Neuronal stem cell (in vitro differentiated cells): Measurements from ENCODE around the gene SND1.

Experiments used
- DNase-seq: peaks from one replicate; pipeline ENCODE4 v3.0.0-alpha.2; 2013; ENCODE audit warnings: low spot score
- H2AFZ ChIP-seq: one replicate; pipeline ENCODE4 v1.6.1; 2013; ENCODE audit warnings: mild to moderate bottlenecking, low read length, inconsistent platforms
- H2AK5ac ChIP-seq: 2 replicates; pipeline ENCODE4 v1.6.1; 2013; ENCODE audit warnings: low read depth, mild to moderate bottlenecking, inconsistent platforms, low read length, moderate library complexity, mixed read lengths
- H2BK120ac ChIP-seq: 2 replicates; pipeline ENCODE4 v1.6.1; 2013; ENCODE audit warnings: low read depth, mild to moderate bottlenecking, inconsistent platforms, low read length, moderate library complexity, mixed read lengths
- H2BK12ac ChIP-seq: one replicate; pipeline ENCODE4 v1.6.1; 2013; ENCODE audit warnings: low read length, inconsistent platforms
- H2BK15ac ChIP-seq: 2 replicates; pipeline ENCODE4 v1.6.1; 2013; ENCODE audit warnings: mild to moderate bottlenecking, low read length, inconsistent platforms, mixed read lengths
- H2BK5ac ChIP-seq: one replicate; pipeline ENCODE4 v1.6.1; 2013; ENCODE audit warnings: inconsistent platforms, mild to moderate bottlenecking, low read length, moderate library complexity
- H3K14ac ChIP-seq: one replicate; pipeline ENCODE4 v1.6.1; 2013; ENCODE audit warnings: low read length, inconsistent platforms
- H3K18ac ChIP-seq: 2 replicates; pipeline ENCODE4 v1.6.1; 2013; ENCODE audit warnings: low read length, inconsistent platforms
- H3K23ac ChIP-seq: 2 replicates; pipeline ENCODE4 v1.6.1; 2013; ENCODE audit warnings: low read depth, mild to moderate bottlenecking, mixed read lengths, low read length, inconsistent platforms; ENCODE audit not compliant: poor library complexity
- H3K27ac ChIP-seq: replicated peaks from 3 replicates; pipeline ENCODE4 v1.5.1; 2013; ENCODE audit warnings: low read length, inconsistent platforms
- H3K27me3 ChIP-seq, 3 experiments: 2 replicates each; pipeline ENCODE4 v1.6.1; 2013; ENCODE audit warnings: low read length in 3 of 3, mild to moderate bottlenecking in 2 of 3, inconsistent platforms in 1 of 3, low read depth in 1 of 3, mixed read lengths in 1 of 3, moderate library complexity in 1 of 3; ENCODE audit not compliant: control insufficient read depth in 3 of 3, insufficient read depth in 3 of 3
- H3K36me3 ChIP-seq, 2 donors: replicated peaks in 1 of 2; 2 replicates each; pipeline ENCODE4 v1.6.1; 2013; ENCODE audit warnings: low read length in 2 of 2; ENCODE audit not compliant: control insufficient read depth in 2 of 2, insufficient read depth in 2 of 2
- H3K4ac ChIP-seq: 2 replicates; pipeline ENCODE4 v1.6.1; 2013; ENCODE audit warnings: inconsistent platforms, mild to moderate bottlenecking, low read length, moderate library complexity
- H3K4me1 ChIP-seq, 2 donors: 1 replicate in 1 of 2; 2 replicates in 1 of 2; pipeline ENCODE4 v1.6.1; 2013; ENCODE audit warnings: low read length in 2 of 2, low read depth in 1 of 2; ENCODE audit not compliant: control insufficient read depth in 2 of 2, insufficient read depth in 1 of 2
- H3K4me2 ChIP-seq: one replicate; pipeline ENCODE4 v1.6.1; 2013; ENCODE audit warnings: mild to moderate bottlenecking, low read length, inconsistent platforms; ENCODE audit not compliant: insufficient read depth, poor library complexity, severe bottlenecking
- H3K4me3 ChIP-seq, 2 donors: 2 replicates each; pipeline ENCODE4 v1.5.1; 2013; ENCODE audit warnings: low read length in 2 of 2, mild to moderate bottlenecking in 2 of 2, inconsistent platforms in 1 of 2, moderate library complexity in 1 of 2
- H3K79me1 ChIP-seq: one replicate; pipeline ENCODE4 v1.6.1; 2013; ENCODE audit warnings: low read depth, mild to moderate bottlenecking, inconsistent platforms, low read length, moderate library complexity
- H3K9ac ChIP-seq: one replicate; pipeline ENCODE4 v1.6.1; 2013; ENCODE audit warnings: mild to moderate bottlenecking, low read depth, low read length, inconsistent platforms; ENCODE audit not compliant: poor library complexity
- H3K9me3 ChIP-seq, 2 donors: replicated peaks in 1 of 2; 2 replicates each; pipeline versions ENCODE3 to v1.6.1; 2013; ENCODE audit warnings: low read length in 2 of 2, mild to moderate bottlenecking in 2 of 2, inconsistent platforms in 1 of 2, low read depth in 1 of 2, mixed read lengths in 1 of 2, moderate library complexity in 1 of 2; ENCODE audit not compliant: control insufficient read depth in 2 of 2, insufficient read depth in 1 of 2
- H4K8ac ChIP-seq: one replicate; pipeline ENCODE4 v1.6.1; 2013; ENCODE audit warnings: low read depth, mild to moderate bottlenecking, inconsistent platforms, low read length, moderate library complexity
- H4K91ac ChIP-seq: one replicate; pipeline ENCODE4 v1.6.1; 2013; ENCODE audit warnings: low read length, low read depth, mild to moderate bottlenecking, inconsistent platforms; ENCODE audit not compliant: poor library complexity
- WGBS, 2 donors: extraction: QIAGEN DNeasy Blood & Tissue Kit; methylation state at CpG; one replicate each; pipeline ENCODE4 v1.1.7; 2013; ENCODE audit warnings: missing lambda C conversion rate in 2 of 2, mixed read lengths in 1 of 2; ENCODE audit not compliant: insufficient read length in 2 of 2, insufficient replicate concordance in 1 of 2; ENCODE audit errors: extremely low coverage in 2 of 2; 5-methylcytosine and 5-hydroxymethylcytosine counted together

Gene SND1

GRCh38 chr7:127857464-127857841, 205.5 kb downstream of the SND1 start:
- H3K4ac ChIP-seq = no peak overlapping the region
- no peak overlapping the region for H2AK5ac ChIP-seq
- H4K8ac ChIP-seq = no peak overlapping the region
- no peaks in the 10 kb centered on the region for H3K27me3 ChIP-seq
- no peak overlapping the region for H2BK15ac ChIP-seq
- WGBS, 2 donors = no CpG with 5 or more reads among the region's 4 CpGs
- H3K4me3 ChIP-seq = no peak overlapping the region
- H3K36me3 ChIP-seq = no peaks in the 10 kb centered on the region
- no peak overlapping the region for H3K9ac ChIP-seq
- no peak overlapping the region for H2BK120ac ChIP-seq
- H3K14ac ChIP-seq = no peak overlapping the region
- no peak overlapping the region for H2BK5ac ChIP-seq
- peak overlapping the region; percentile 18 for H3K18ac ChIP-seq
- H3K79me1 ChIP-seq = no peaks in the 10 kb centered on the region
- H3K4me1 ChIP-seq = no peaks in the 10 kb centered on the region
- no peaks in the 10 kb centered on the region for H3K9me3 ChIP-seq
- no peak overlapping the region for H4K91ac ChIP-seq
- no peak overlapping the region for H2BK12ac ChIP-seq
- no peak for DNase-seq
- H3K4me2 ChIP-seq = no peak overlapping the region
- H2AFZ ChIP-seq = no peak overlapping the region
- H3K23ac ChIP-seq = no peak overlapping the region
- H3K27ac ChIP-seq = no peak overlapping the region

- Histone ChIP-seq H3K9ac (peak overlapping the region; percentile 30), H3K27me3 (no peaks in the 10 kb centered on the region), H2BK5ac (no peak overlapping the region), H3K36me3 (no peaks in the 10 kb centered on the region), H3K9me3 (no peaks in the 10 kb centered on the region), H3K4ac (no peak overlapping the region), H3K4me1 (no peaks in the 10 kb centered on the region), H3K4me2 (no peak overlapping the region), H3K79me1 (no peaks in the 10 kb centered on the region), H4K91ac (no peak overlapping the region), H2AK5ac (peak overlapping the region; percentile 64), H3K14ac (no peak overlapping the region), H2AFZ (no peak overlapping the region), H2BK12ac (no peak overlapping the region), H3K23ac (no peak overlapping the region), H3K18ac (no peak overlapping the region), H2BK15ac (no peak overlapping the region), H2BK120ac (no peak overlapping the region), H3K27ac (no peak overlapping the region), H3K4me3 (no peak overlapping the region), H4K8ac (no peak overlapping the region)
- no CpG with 5 or more reads among the region's 14 CpGs for WGBS, 2 donors
- DNase-seq = no peak
These were observed 206.3 kb downstream of the SND1 start for GRCh38 chr7:127858091-127858914.

GRCh38 chr7:127858915-127859189, 206.9 kb downstream of the SND1 start:
- no peak for DNase-seq
- no peaks in the 10 kb centered on the region for H3K4me1 ChIP-seq
- H3K27ac ChIP-seq = no peak overlapping the region
- no peak overlapping the region for H2BK15ac ChIP-seq
- H3K79me1 ChIP-seq = no peaks in the 10 kb centered on the region
- no peak overlapping the region for H4K91ac ChIP-seq
- H3K18ac ChIP-seq = no peak overlapping the region
- no peak overlapping the region for H4K8ac ChIP-seq
- no peak overlapping the region for H3K9ac ChIP-seq
- H3K23ac ChIP-seq = no peak overlapping the region
- H2BK5ac ChIP-seq = no peak overlapping the region
- H3K9me3 ChIP-seq = no peaks in the 10 kb centered on the region
- H3K4me2 ChIP-seq = no peak overlapping the region
- H2BK12ac ChIP-seq = no peak overlapping the region
- no peaks in the 10 kb centered on the region for H3K27me3 ChIP-seq
- no peak overlapping the region for H2AFZ ChIP-seq
- no peaks in the 10 kb centered on the region for H3K36me3 ChIP-seq
- WGBS, 2 donors = no CpG with 5 or more reads among the region's 1 CpG
- H3K4me3 ChIP-seq = no peak overlapping the region
- no peak overlapping the region for H2AK5ac ChIP-seq
- H3K14ac ChIP-seq = no peak overlapping the region
- H3K4ac ChIP-seq = no peak overlapping the region
- no peak overlapping the region for H2BK120ac ChIP-seq

GRCh38 chr7:127859330-127859729, 207.3 kb downstream of the SND1 start:
- Histone ChIP-seq H3K27me3 (no peaks in the 10 kb centered on the region), H3K9me3 (no peaks in the 10 kb centered on the region), H3K4me1 (no peaks in the 10 kb centered on the region), H2BK12ac (no peak overlapping the region), H3K9ac (no peak overlapping the region), H2BK15ac (no peak overlapping the region), H4K8ac (no peak overlapping the region), H2BK5ac (no peak overlapping the region), H3K4ac (no peak overlapping the region), H3K18ac (no peak overlapping the region), H3K4me3 (no peak overlapping the region), H3K4me2 (no peak overlapping the region), H4K91ac (no peak overlapping the region), H2AFZ (no peak overlapping the region), H3K27ac (no peak overlapping the region), H3K36me3 (no peaks in the 10 kb centered on the region), H2BK120ac (no peak overlapping the region), H2AK5ac (no peak overlapping the region), H3K23ac (no peak overlapping the region), H3K79me1 (no peaks in the 10 kb centered on the region), H3K14ac (no peak overlapping the region)
- no peak for DNase-seq
- no CpG with 5 or more reads among the region's 1 CpG for WGBS, 2 donors
